A673 (cell line): ENCODE results near the gene ZNF182. TPM values are rescaled to one million over a fixed set of nuclear protein-coding genes. Genes with fewer than 3 reads are reported as not detected.
"Not testable (repeated sequence)": the region's sequence is repeated elsewhere in the genome, so short reads cannot be mapped to it uniquely, and the experiment has no call there.

ENCODE experiments used
- BruUV-seq: library from RNA; stranded (reverse); fragments of 400-500 nt; replicated peaks from 2 replicates; lab custom pipeline; 2021; lab: Mats Ljungman, UMichigan
- CTCF ChIA-PET: fragments of 300-600 bp; sonication (Branson Sonifier 250); formaldehyde crosslinking; loops from one replicate; lab custom pipeline; 2022; ENCODE audit warnings: antibody characterized with exemption; lab: Charles Lee
- POLR2A ChIA-PET: fragments of 300-600 bp; sonication (Branson Sonifier 250); formaldehyde crosslinking; loops from one replicate; lab custom pipeline; 2022; ENCODE audit warnings: antibody characterized with exemption; ENCODE audit not compliant: low non-redundant PET; lab: Charles Lee
- DNase-seq: peaks from one replicate; pipeline ENCODE4 v3.0.0-alpha.2; 2015; ENCODE audit warnings: low spot score
- H3K27ac ChIP-seq: fragments of 200-600 bp; sonication (generic); 2 replicates; pipeline ENCODE4 v1.5.1; 2016; ENCODE audit warnings: mixed run types, low read depth, mild to moderate bottlenecking, mixed read lengths, antibody characterized with exemption, low read length; ENCODE audit not compliant: poor library complexity, severe bottlenecking
- H3K27me3 ChIP-seq: fragments of 200-600 bp; sonication (generic); replicated peaks from 2 replicates; pipeline ENCODE4 v1.6.1; 2017; ENCODE audit warnings: mixed run types, low read depth, mild to moderate bottlenecking, mixed read lengths, antibody characterized with exemption, low read length; ENCODE audit not compliant: insufficient read depth, poor library complexity
- H3K36me3 ChIP-seq: fragments of 200-600 bp; sonication (generic); 2 replicates; pipeline ENCODE4 v1.6.1; 2016; ENCODE audit warnings: mixed run types, mild to moderate bottlenecking, mixed read lengths, antibody characterized with exemption, low read length; ENCODE audit not compliant: insufficient read depth, poor library complexity, severe bottlenecking
- H3K4me1 ChIP-seq: fragments of 200-600 bp; sonication (generic); 2 replicates; pipeline ENCODE4 v1.6.1; 2017; ENCODE audit warnings: mixed run types, mild to moderate bottlenecking, mixed read lengths, antibody characterized with exemption, low read length; ENCODE audit not compliant: insufficient read depth, poor library complexity, severe bottlenecking
- H3K4me3 ChIP-seq: fragments of 200-600 bp; sonication (generic); 2 replicates; pipeline ENCODE4 v1.5.1; 2016; ENCODE audit warnings: low read depth, mixed run types, mild to moderate bottlenecking, mixed read lengths, low read length; ENCODE audit not compliant: poor library complexity, severe bottlenecking
- H3K9me3 ChIP-seq: fragments of 200-600 bp; sonication (generic); 2 replicates; pipeline ENCODE4 v1.6.1; 2016; ENCODE audit warnings: mixed run types, low read depth, mild to moderate bottlenecking, mixed read lengths, antibody characterized with exemption, low read length; ENCODE audit not compliant: poor library complexity, severe bottlenecking
- CTCF ChIP-seq: fragments of 300-800, 200-600 bp; sonication (generic); conservative IDR thresholded peaks from 2 replicates; pipeline ENCODE4 v1.5.1; 2017; ENCODE audit warnings: low read depth, mild to moderate bottlenecking, antibody characterized with exemption, low read length, moderate library complexity, mixed read lengths
- EZH2 ChIP-seq: fragments of 200-600 bp; sonication (generic); IDR thresholded peaks from 2 replicates; pipeline ENCODE4 v1.6.1; 2017; ENCODE audit warnings: borderline replicate concordance, low read depth, mild to moderate bottlenecking, mixed read lengths, antibody characterized with exemption, low read length; ENCODE audit not compliant: poor library complexity, severe bottlenecking
- intact Hi-C: fragments of 100-400 bp; cut with micrococcal nuclease; formaldehyde crosslinking; loops from one replicate; pipeline ENCODE4 v1.10.0; 2022; ENCODE audit not compliant: unreplicated experiment
- total RNA-seq: library from RNA; stranded (reverse); gene quantifications from 2 replicates; pipeline ENCODE4 v1.2.3, GENCODE V29; 2021

ZNF182 gene
- total RNA-seq, 1 experiment from 2014 or later: 6.5 TPM

DNA sequence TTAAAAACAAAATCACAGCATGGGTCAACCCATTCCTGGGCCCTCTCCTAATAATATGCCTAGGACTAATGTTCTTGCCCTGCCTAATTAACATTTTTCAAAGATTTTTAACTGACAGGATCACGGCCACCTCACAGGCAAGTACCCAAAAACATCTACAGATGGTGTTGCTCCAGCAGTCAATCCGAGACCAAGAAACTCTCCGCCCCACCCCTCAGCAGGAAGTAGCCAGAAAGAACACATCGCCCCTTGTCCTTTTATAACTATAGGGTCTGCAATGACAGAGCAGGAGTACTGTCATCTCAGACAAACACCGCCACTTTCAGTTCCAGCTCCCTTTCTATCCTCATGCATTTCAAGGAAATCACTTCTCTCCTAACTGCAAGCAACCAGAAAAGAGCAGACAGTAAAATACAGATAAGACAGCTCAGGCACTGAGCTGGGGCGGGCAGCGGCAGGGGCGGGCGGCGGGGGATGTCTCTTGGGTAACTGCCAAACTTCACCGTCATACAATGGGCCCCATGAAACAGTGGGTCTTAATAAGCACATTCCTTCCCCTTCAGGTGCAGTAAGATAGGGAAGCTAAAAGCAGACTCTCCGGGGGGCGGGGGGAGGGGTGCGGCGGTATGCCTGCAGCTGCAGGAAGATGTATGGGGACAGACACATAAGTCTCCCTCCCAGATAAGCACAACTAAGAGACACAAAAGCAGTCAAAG lies 67.4 kb downstream of the ZNF182 start:
- no peaks in the 10 kb centered on the region for H3K4me1 ChIP-seq
- no peak for TF ChIP-seq CTCF
- TF ChIP-seq EZH2: no peak
- no peaks in the 10 kb centered on the region for H3K9me3 ChIP-seq
- DNase-seq: no peak
- no peaks in the 10 kb centered on the region for H3K27me3 ChIP-seq
- no TSS peak for BruUV-seq
- POLR2A ChIA-PET: no interaction called here
- H3K36me3 ChIP-seq: no peaks in the 10 kb centered on the region
- CTCF ChIA-PET: no interaction called here
- no peak overlapping the region for H3K27ac ChIP-seq
- intact Hi-C loops: no loop called here
- H3K4me3 ChIP-seq: no peak overlapping the region

- H3K4me3 ChIP-seq: no peak overlapping the region
- TF ChIP-seq EZH2 (no peak), CTCF (no peak)
- H3K36me3 ChIP-seq: no peaks in the 10 kb centered on the region
- DNase-seq: no peak
- ChIA-PET POLR2A (no interaction called here), CTCF (no interaction called here)
- no peaks in the 10 kb centered on the region for H3K27me3 ChIP-seq
- H3K4me1 ChIP-seq: no peaks in the 10 kb centered on the region
- BruUV-seq: no TSS peak
- no peak overlapping the region for H3K27ac ChIP-seq
- intact Hi-C loops: no loop called here
- no peaks in the 10 kb centered on the region for H3K9me3 ChIP-seq
Measured at GRCh38 chrX:47933946-47934345, 69.8 kb downstream of the ZNF182 start.

- H3K27ac ChIP-seq, H3K4me3 ChIP-seq, intact Hi-C loops, BruUV-seq, DNase-seq, H3K9me3 ChIP-seq, POLR2A ChIA-PET, CTCF ChIA-PET, H3K36me3 ChIP-seq, H3K27me3 ChIP-seq, H3K4me1 ChIP-seq: not testable (repeated sequence)
Measured at GRCh38 chrX:47931970-47932369, 71.8 kb downstream of the ZNF182 start.

DNA sequence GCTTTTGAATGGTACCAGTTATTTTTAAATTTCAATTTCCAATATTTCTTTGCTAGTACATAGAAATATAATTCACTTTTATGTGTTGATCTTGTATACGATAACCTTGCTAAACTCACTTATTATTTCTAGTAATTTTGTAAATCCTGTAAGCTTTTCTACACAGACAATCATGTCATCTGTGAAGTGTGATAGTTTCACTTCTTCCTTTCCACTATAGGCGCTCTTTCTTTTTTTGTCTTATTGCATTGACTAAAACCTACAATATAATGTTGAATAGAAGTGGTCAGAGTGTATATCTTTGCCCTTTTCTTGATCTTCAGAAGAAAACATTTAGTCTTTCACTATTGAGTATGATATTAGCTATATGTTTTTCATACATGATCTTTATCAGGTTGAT lies 76.6 kb downstream of the ZNF182 start:
- Histone ChIP-seq H3K4me1 (no peaks in the 10 kb centered on the region), H3K4me3 (no peak overlapping the region), H3K36me3 (no peaks in the 10 kb centered on the region), H3K27ac (no peak overlapping the region), H3K27me3 (no peaks in the 10 kb centered on the region), H3K9me3 (no peaks in the 10 kb centered on the region)
- TF ChIP-seq EZH2 (no peak), CTCF (no peak)
- no peak for DNase-seq
- ChIA-PET CTCF (no interaction called here), POLR2A (no interaction called here)
- intact Hi-C loops: no loop called here
- BruUV-seq: no TSS peak
